ENCODE data around the gene GSTM1.

Gene GSTM1

GRCh38 chr1:109687641-109688499 lies at the start of gene GSTM1:
Gene GSTM1 (plus strand): TSS chr1:109687817. CDS start chr1:109687874, 57 bp downstream.
- DNase-seq, result no peak

- DNase-seq, result no peak
Measured at GRCh38 chr1:109639063-109639840, 48.4 kb upstream of the GSTM1 start.

- no peak for DNase-seq
Measured at GRCh38 chr1:109639841-109640184, 47.8 kb upstream of the GSTM1 start.

GRCh38 chr1:109640285-109640865 lies 47.2 kb upstream of the GSTM1 start:
- peak; percentile 41 for DNase-seq

- DNase-seq, result no peak
Measured at GRCh38 chr1:109641078-109641740, 46.4 kb upstream of the GSTM1 start.

GRCh38 chr1:109641861-109642260 lies 45.8 kb upstream of the GSTM1 start:
- DNase-seq, result no peak

- no peak for DNase-seq
Measured at GRCh38 chr1:109642626-109643025, 45.0 kb upstream of the GSTM1 start.

- DNase-seq, result peak; percentile 48
Measured at GRCh38 chr1:109643385-109644230, 44.0 kb upstream of the GSTM1 start.

GRCh38 chr1:109644670-109645069 lies 42.9 kb upstream of the GSTM1 start:
- no peak for DNase-seq

GRCh38 chr1:109649491-109649914 lies 38.1 kb upstream of the GSTM1 start:
- no peak for DNase-seq

- no peak for DNase-seq
Measured at GRCh38 chr1:109650609-109651008, 37.0 kb upstream of the GSTM1 start.

- DNase-seq, result no peak
Measured at GRCh38 chr1:109652402-109652801, 35.2 kb upstream of the GSTM1 start.

GRCh38 chr1:109653306-109653705 lies 34.3 kb upstream of the GSTM1 start:
- DNase-seq, result no peak

- no peak for DNase-seq
Measured at GRCh38 chr1:109654519-109654918, 33.1 kb upstream of the GSTM1 start.

GRCh38 chr1:109655615-109656519 lies 31.8 kb upstream of the GSTM1 start, which contains the start of gene GSTM4:
Gene GSTM4 (plus strand): TSS chr1:109656099. CDS start chr1:109656390, 291 bp downstream.
- DNase-seq, result peak; percentile 52

- no peak for DNase-seq
Measured at GRCh38 chr1:109657395-109657794, 30.2 kb upstream of the GSTM1 start.

GRCh38 chr1:109657970-109658369 lies 29.6 kb upstream of the GSTM1 start:
- DNase-seq, result no peak

GRCh38 chr1:109658533-109659042 lies 29.0 kb upstream of the GSTM1 start:
- no peak for DNase-seq

GRCh38 chr1:109659145-109659544 lies 28.5 kb upstream of the GSTM1 start:
- DNase-seq, result no peak

GRCh38 chr1:109659997-109660690 lies 27.5 kb upstream of the GSTM1 start:
- DNase-seq, result peak; percentile 67

All from NCI-H526 treated with DMSO at 0.1 percent for 48 hours (cell line).